HEK293T (cell line): ENCODE results near the gene ZNF17.
"Not testable (repeated sequence)": the region's sequence is repeated elsewhere in the genome, so short reads cannot be mapped to it uniquely, and the experiment has no call there.

Experiments
- CTCF ChIA-PET: fragments of 350-600 bp; formaldehyde crosslinking; extraction: SDS; loops from one replicate; lab custom pipeline; 2021; ENCODE audit warnings: antibody characterized with exemption, inconsistent platforms; lab: Yijun Ruan, JAX
- POLR2A ChIA-PET: fragments of 350-600 bp; formaldehyde crosslinking; extraction: SDS; loops from one replicate; lab custom pipeline; 2020; ENCODE audit warnings: antibody characterized with exemption, inconsistent platforms; lab: Yijun Ruan, JAX
- DNase-seq: peaks from one replicate; pipeline ENCODE4 v3.0.0; 2012; ENCODE audit warnings: mixed read lengths; ENCODE audit errors: extremely low spot score
- ARNT ChIP-seq: fragments of 450-650 bp; IDR thresholded peaks from 2 replicates; pipeline ENCODE4 v1.6.1; 2017; ENCODE audit warnings: mild to moderate bottlenecking
- BHLHE40 ChIP-seq: fragments of 450-650 bp; IDR thresholded peaks from 2 replicates; pipeline ENCODE4 v1.6.1; 2016; ENCODE audit warnings: mild to moderate bottlenecking, moderate library complexity, borderline replicate concordance
- CTBP1 ChIP-seq: fragments of 450-650 bp; IDR thresholded peaks from 2 replicates; pipeline ENCODE4 v1.6.1; 2016; ENCODE audit warnings: borderline replicate concordance
- ELF4 ChIP-seq: fragments of 450-650 bp; IDR thresholded peaks from 2 replicates; pipeline ENCODE4 v1.6.1; 2017; ENCODE audit warnings: antibody characterized with exemption
- FOXA1 ChIP-seq: fragments of 450-650 bp; IDR thresholded peaks from 2 replicates; pipeline ENCODE4 v1.6.1; 2016; ENCODE audit warnings: mild to moderate bottlenecking
- FOXK2 ChIP-seq: fragments of 450-650 bp; IDR thresholded peaks from 2 replicates; pipeline ENCODE4 v1.6.1; 2016; ENCODE audit warnings: mild to moderate bottlenecking
- FOXM1 ChIP-seq: fragments of 450-650 bp; IDR thresholded peaks from 2 replicates; pipeline ENCODE4 v1.6.1; 2017; ENCODE audit warnings: mild to moderate bottlenecking, borderline replicate concordance
- HDGF ChIP-seq: fragments of 450-650 bp; IDR thresholded peaks from 2 replicates; pipeline ENCODE4 v1.6.1; 2017; ENCODE audit warnings: antibody characterized with exemption, borderline replicate concordance
- L3MBTL2 ChIP-seq: fragments of 450-650 bp; conservative IDR thresholded peaks from 2 replicates; pipeline ENCODE4 v1.6.1; 2016; ENCODE audit warnings: mild to moderate bottlenecking
- NFRKB ChIP-seq: fragments of 450-650 bp; IDR thresholded peaks from 2 replicates; pipeline ENCODE4 v1.6.1; 2016; ENCODE audit warnings: mild to moderate bottlenecking, moderate library complexity
- SP1 ChIP-seq: fragments of 450-650 bp; IDR thresholded peaks from 2 replicates; pipeline ENCODE4 v1.6.1; 2017
- SUZ12 ChIP-seq: fragments of 450-650 bp; IDR thresholded peaks from 2 replicates; pipeline ENCODE4 v1.6.1; 2016; ENCODE audit warnings: mild to moderate bottlenecking
- TARDBP ChIP-seq: fragments of 450-650 bp; IDR thresholded peaks from 2 replicates; pipeline ENCODE4 v1.6.1; 2016
- ZNF384 ChIP-seq: fragments of 450-650 bp; IDR thresholded peaks from 2 replicates; pipeline ENCODE4 v1.6.1; 2016
- TF ChIP-seq, protein P1 (sequence below): fragments of 450-650 bp; IDR thresholded peaks from 2 replicates; pipeline ENCODE4 v1.6.1; 2016

ZNF17 gene

DNA sequence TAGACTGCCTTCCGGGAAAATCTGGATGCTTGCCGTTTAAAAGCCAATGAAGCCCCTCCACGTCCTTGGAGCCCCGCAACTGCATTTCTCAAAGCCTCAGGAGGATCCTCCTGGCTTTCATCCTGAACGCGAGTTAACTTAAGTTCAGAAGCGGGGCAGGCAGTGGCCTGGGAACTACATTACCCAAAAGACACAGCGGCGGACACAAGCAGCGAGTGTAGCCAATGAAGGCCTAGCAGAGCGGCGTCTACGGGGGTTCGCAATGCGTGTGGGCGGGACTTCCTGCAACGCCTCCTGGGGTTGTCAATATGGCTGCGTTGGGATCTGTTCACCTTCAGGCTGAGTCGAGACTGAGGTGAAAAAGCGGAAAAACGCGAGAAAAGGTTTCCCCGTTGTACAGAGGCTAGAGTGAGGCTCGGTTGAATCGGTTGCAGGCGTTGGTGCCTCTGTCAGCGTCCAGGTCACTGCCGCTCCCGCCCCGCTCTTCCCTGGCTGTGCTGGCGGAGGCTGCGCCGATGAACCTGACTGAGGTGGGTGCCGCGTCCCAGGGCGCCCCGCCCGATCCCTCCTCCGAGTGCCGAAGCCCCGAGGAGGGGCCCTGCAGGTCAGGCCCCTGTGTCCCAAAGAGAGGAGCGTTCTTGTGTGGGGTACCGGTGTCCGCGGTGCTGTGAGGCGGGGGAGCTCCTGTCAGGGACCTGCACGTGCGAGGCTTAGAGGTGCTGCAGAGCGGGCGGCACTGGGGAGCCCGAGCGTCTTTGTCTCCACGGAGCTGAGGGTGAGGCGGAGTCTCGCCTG, at the start of gene ZNF17:
TSS of gene ZNF17 (plus strand) at position 285 of the 795 bp plus-strand sequence. CDS start 2,455 bp downstream, outside the sequence.
- POLR2A ChIA-PET, result interaction anchor here (1.0 kb wide), 2 partner anchors 24 to 60 kb away, joined by 3 to 4 read pairs; partner anchors contain the start of genes ZNF304 and ZNF749
- CTCF ChIA-PET, result no interaction called here
- DNase-seq, result peak; percentile 91
- TF ChIP-seq L3MBTL2, result peak; percentile 41; the same call in 1 of the 2 replicates
- TF ChIP-seq TARDBP, result no peak
- TF ChIP-seq, protein P1, sequence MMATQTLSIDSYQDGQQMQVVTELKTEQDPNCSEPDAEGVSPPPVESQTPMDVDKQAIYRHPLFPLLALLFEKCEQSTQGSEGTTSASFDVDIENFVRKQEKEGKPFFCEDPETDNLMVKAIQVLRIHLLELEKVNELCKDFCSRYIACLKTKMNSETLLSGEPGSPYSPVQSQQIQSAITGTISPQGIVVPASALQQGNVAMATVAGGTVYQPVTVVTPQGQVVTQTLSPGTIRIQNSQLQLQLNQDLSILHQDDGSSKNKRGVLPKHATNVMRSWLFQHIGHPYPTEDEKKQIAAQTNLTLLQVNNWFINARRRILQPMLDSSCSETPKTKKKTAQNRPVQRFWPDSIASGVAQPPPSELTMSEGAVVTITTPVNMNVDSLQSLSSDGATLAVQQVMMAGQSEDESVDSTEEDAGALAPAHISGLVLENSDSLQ, result peak; percentile 97

DNA sequence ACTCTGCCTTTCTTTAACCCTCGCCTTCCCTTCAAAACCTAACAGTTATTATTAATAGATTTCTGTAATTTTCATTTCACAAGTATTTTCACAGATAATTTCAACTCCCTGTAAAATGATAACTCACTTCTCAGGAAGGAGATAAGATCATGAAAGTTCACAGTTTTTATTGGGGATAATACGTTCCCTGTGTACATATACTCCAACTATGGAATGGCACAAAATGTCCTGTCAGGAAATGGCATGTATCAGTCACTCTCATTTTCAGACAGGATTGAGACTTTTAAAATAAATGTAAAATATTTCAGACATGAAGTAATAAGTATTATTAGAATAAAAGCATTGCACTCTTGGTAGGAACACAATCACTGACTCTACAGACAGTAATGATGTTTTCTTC, 48.5 kb upstream of the ZNF17 start:
- ChIA-PET POLR2A (interaction anchor here (1.6 kb wide), 1 partner anchor 12 kb away, joined by 8 read pairs; the partner anchor contains the start of gene ZNF304), CTCF (no interaction called here)
- TF ChIP-seq SP1, result no peak
- no peak for DNase-seq

DNA sequence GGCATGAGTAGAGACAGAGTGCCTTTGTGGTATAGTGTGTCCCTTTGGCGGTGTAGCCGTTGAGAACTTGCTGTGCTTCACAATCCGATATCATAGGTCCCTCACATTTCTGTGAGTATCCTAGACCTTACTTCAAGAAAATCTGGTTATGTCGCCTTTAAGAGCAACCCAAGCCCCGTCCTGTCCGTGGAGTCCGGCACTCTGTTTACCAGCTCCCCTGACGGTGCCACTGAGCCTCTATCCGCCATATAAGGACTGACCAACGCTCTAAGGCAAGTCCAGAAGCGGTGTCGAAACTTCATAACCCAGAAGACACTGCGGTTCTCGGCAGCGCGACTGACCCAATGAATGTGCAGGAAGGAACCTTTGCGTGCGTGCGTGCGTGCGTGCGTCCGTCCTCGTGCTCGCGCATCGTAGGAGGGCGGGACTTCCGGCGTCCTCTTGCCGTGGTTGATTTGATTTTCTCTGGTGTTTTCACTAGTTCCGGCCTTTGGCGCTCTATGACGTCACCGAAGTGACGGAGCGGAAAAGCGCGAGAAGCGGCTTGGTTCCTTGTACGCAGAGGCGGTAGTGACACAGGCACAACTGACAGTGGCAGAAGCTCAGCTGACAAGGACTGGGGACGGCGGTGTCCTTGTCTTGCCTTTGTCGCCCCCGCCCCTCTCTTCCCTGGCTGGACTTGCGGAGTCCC, 47.8 kb upstream of the ZNF17 start, which contains the start of the genes TRAPPC2B and ZNF547:
TSS of gene TRAPPC2B (plus strand) at position 555 of the 691 bp plus-strand sequence. CDS start 1,283 bp downstream, outside the sequence.
TSS of gene ZNF547 (plus strand) at position 555 of the 691 bp plus-strand sequence. CDS start 5,005 bp downstream, outside the sequence.
- DNase-seq, result peak; percentile 90
- TF ChIP-seq FOXA1 (no peak), HDGF (no peak), SUZ12 (no peak), ELF4 (no peak), L3MBTL2 (peak; percentile 86), TARDBP (no peak), ARNT (no peak), NFRKB (no peak), ZNF384 (no peak), FOXK2 (no peak), SP1 (no peak)
- TF ChIP-seq, protein P1, result peak; percentile 42; the same call in 1 of the 2 replicates
- ChIA-PET POLR2A (interaction anchor here (1.0 to 1.6 kb wide), 2 partner anchors 12 to 26 kb away, joined by 5 to 8 read pairs; partner anchors contain the start of genes ZNF304 and ZNF548), CTCF (no interaction called here)

DNA sequence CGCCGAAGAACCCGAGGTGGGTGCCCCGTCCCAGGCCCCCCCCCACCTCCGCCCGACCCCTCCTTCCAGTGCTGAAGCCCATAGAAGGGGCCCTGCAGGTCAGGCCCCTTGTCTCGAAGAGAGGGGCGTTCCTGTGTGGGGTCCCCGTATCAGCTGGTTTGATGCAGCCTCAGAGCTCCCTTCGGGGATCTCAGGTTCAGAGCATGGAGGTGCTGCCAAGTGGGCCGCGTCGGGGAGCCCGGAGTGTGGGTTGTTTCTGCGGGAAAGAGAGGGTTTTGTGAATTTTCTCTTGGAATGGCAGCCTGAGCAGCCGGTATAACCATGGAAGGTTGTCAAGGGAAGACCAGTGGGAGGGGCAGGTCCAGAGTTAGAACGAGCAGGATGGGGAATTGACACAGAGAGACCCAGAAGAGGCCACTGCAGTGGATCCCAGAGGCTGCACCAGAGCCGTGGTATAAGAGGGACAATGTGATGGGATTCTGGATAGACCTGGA, 47.2 kb upstream of the ZNF17 start:
- peak; percentile 17 for DNase-seq
- TF ChIP-seq FOXK2 (no peak), ELF4 (no peak)
- TF ChIP-seq, protein P1, result no peak
- ChIA-PET CTCF (no interaction called here), POLR2A (interaction anchor here (1.0 to 1.6 kb wide), 2 partner anchors 13 to 26 kb away, joined by 5 to 8 read pairs; partner anchors contain the start of genes ZNF304 and ZNF548)

DNA sequence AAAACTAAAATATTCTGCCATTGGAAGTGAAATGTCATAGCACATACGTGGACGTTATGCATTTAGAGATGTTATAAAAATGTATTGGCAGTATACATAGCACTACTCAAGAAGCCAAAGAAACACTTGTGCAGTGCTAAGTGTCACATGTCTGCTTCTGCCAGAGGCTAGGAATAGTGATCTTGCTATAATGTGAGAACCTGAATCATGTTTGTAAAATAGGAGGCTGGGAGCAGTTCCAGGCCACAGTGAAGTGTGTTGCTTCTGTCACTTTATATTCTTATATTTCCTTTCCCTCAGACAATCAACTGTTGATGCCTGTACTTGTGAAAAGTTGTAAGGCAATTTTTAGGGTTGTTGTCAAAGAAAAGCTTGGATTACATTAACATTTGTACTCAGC, 44.2 kb upstream of the ZNF17 start:
- no peak for TF ChIP-seq L3MBTL2
- no peak for TF ChIP-seq ELF4
- TF ChIP-seq FOXM1, result no peak
- TF ChIP-seq SUZ12, result no peak
- no peak for TF ChIP-seq BHLHE40
- TF ChIP-seq FOXK2, result no peak
- TF ChIP-seq SP1, result no peak
- TF ChIP-seq HDGF, result no peak
- TF ChIP-seq FOXA1, result no peak
- TF ChIP-seq, protein P1, result no peak
- no peak for TF ChIP-seq TARDBP
- no peak for TF ChIP-seq CTBP1
- no peak for DNase-seq
- CTCF ChIA-PET, result no interaction called here
- POLR2A ChIA-PET, result no interaction called here

DNA sequence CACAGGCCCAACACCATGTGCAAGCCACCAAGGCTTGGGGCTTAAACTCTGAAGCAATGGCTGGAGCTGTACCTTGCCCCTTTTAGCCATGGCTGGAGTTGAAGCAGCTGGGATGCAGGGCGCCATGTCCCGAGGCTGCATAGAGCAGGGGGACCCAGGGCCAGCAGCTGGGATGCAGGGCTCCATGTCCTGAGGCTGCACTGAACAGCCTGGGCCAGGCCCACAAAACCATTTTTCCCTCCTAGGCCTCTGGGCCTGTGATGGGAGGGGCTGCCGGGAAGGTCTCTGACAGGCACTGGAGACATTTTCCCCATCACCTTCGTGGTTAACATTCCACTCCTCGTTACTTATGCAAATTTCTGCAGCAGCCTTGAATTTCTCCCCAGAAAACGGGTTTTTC, 36.8 kb upstream of the ZNF17 start:
- DNase-seq, result no peak
- ChIA-PET CTCF (no interaction called here), POLR2A (no interaction called here)
- TF ChIP-seq CTBP1 (no peak), TARDBP (no peak), ARNT (no peak), SUZ12 (no peak), ELF4 (no peak), FOXM1 (no peak), L3MBTL2 (no peak), HDGF (no peak), SP1 (no peak), ZNF384 (no peak), BHLHE40 (no peak)
- TF ChIP-seq, protein P1, result no peak

DNA sequence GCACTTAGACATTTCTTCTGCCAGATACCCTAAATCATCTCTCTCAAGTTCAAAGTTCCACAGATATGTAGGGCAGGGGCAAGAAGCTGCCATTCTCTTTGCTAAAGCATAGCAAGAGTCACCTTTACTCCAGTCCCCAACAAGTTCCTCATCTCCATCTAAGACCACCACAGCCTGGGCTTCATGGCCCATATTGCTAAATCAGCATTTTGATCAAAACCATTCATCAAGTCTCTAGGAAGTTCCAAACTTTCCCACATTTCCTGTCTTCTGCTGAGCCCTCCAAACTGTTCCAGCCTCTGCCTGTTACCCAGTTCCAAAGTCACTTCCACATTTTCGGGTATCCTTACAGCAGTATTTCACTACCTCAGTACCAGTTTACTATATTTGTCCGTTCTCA, 36.3 kb upstream of the ZNF17 start:
- POLR2A ChIA-PET, DNase-seq, CTCF ChIA-PET: not testable (repeated sequence)
